ENCODE data around the gene FAM168A. TPM values are rescaled to one million over a fixed set of nuclear protein-coding genes. Genes with fewer than 3 reads are reported as not detected.

FAM168A gene
- total RNA-seq, 1 experiment from 2014 or later: 21.1 TPM

DNA sequence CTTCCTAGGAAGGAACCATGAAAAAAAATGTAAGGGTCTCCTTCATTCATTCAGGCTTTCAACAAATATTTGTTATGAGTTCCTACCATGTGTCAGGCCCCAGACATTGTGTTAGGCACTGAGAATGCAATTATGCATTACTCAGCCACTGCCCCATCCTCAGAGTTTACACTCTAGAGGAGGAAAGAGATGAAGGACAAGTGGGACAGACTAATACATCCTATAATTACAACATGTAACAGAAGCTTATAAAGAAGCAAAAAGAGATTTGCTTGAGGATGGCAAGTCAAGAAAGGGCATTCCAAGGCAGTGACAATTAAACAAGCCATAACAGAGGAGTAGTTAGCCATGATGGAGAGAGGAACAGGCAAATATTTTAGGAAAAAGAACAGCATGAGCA is 78.6 kb downstream of the FAM168A start:
- Histone ChIP-seq H3K4ac (ENCODE audit: low read depth, low read length) (no peak overlapping the region), H2AFZ (ENCODE audit: low read length) (no peak overlapping the region), H3K79me2 (ENCODE audit: insufficient read depth, low read length) (0 out of 2 replicates have a peak, but pooled peaks cover 1% of the 10 kb centered on the region), H3K23me2 (ENCODE audit: insufficient read length, low read depth, low read length, poor library complexity, severe bottlenecking) (no peaks in the 10 kb centered on the region), H2BK15ac (ENCODE audit: low read depth, low read length) (no peak overlapping the region), H3K27me3 (ENCODE audit: insufficient read depth, low read length) (no peaks in the 10 kb centered on the region), H4K8ac (replicated peaks; ENCODE audit: insufficient read length, low read depth, low read length) (no peak overlapping the region), H3K14ac (ENCODE audit: insufficient read depth, low read length) (no peak overlapping the region), H3K27ac (ENCODE audit: insufficient read length, low read depth, low read length) (no peak overlapping the region), H4K20me1 (ENCODE audit: control insufficient read depth, insufficient read depth, insufficient read length) (no peaks in the 10 kb centered on the region), H3K18ac (ENCODE audit: insufficient read length, low read depth, low read length) (no peak overlapping the region), H3K4me1 (ENCODE audit: insufficient read depth, low read length) (no peaks in the 10 kb centered on the region), H3K79me1 (ENCODE audit: insufficient read depth, low read depth, low read length, poor library complexity, severe bottlenecking) (no peaks in the 10 kb centered on the region), H4K5ac (ENCODE audit: insufficient read length, low read depth, low read length) (no peak overlapping the region), H2AK5ac (ENCODE audit: insufficient read length, low read length) (no peak overlapping the region), H2BK120ac (ENCODE audit: low read depth, low read length, poor library complexity, severe bottlenecking) (no peak overlapping the region), H2BK12ac (ENCODE audit: insufficient read length, low read depth, low read length) (no peak overlapping the region), H2BK20ac (ENCODE audit: low read depth, low read length, poor library complexity, severe bottlenecking) (no peak overlapping the region), H2BK5ac (ENCODE audit: insufficient read length, low read length) (no peak overlapping the region), H3T11ph (ENCODE audit: low read length) (no peak overlapping the region), H3K9ac (ENCODE audit: extremely low read depth, insufficient read length, low read length) (no peak overlapping the region), H4K91ac (ENCODE audit: insufficient read length, low read depth, low read length) (no peak overlapping the region), H3K4me2 (ENCODE audit: insufficient read depth, insufficient read length, low read length) (no peak overlapping the region), H3K56ac (ENCODE audit: insufficient read length, low read depth, low read length) (no peak overlapping the region), H3K23ac (ENCODE audit: insufficient read length, low read depth, low read length) (no peak overlapping the region), H3K9me3 (ENCODE audit: control insufficient read depth, low read depth, low read length) (peaks cover 10% of the 10 kb centered on the region)
- Mint-ChIP-seq H3K27ac (no peak overlapping the region; a peak in 1 of 7 replicates), H3K4me3 (no peak overlapping the region), H3K27me3 (ENCODE audit: low read depth) (no peaks in the 10 kb centered on the region), H3K9me3 (peaks cover 18% of the 10 kb centered on the region in 2 experiments), H3K4me1 (peaks cover 9 to 14% of the 10 kb centered on the region in 2 experiments), H3K36me3 (ENCODE audit: insufficient read depth in 1 of 3, low read depth in 3 of 3) (peaks cover 11 to 21% (median 13%) of the 10 kb centered on the region in 3 experiments)
- DNase-seq: no peak
- TF ChIP-seq CTCF (conservative IDR thresholded peaks at IDR 0.05): no peak
